SK-N-SH treated with all-trans-retinoic acid at 6 μM for 48 hours (cell line): ENCODE measurements around the gene CYFIP1.

Experiments
- CREB5 ChIP-seq: fragments of 250-450 bp; sonication (Bioruptor Pico); IDR thresholded peaks from 2 replicates; pipeline ENCODE4 v1.5.1; 2020; ENCODE audit warnings: low read depth, mild to moderate bottlenecking, moderate library complexity
- ESRRG ChIP-seq: fragments of 250-450 bp; sonication (Bioruptor Pico); IDR thresholded peaks from 2 replicates; pipeline ENCODE4 v1.6.1; 2021; ENCODE audit warnings: mild to moderate bottlenecking
- GLIS3 ChIP-seq: fragments of 250-450 bp; sonication (Bioruptor Pico); IDR thresholded peaks from 2 replicates; pipeline ENCODE4 v1.5.0; 2020; ENCODE audit warnings: mild to moderate bottlenecking, moderate library complexity
- OSR1 ChIP-seq: fragments of 250-450 bp; sonication (Bioruptor Pico); IDR thresholded peaks from 2 replicates; pipeline ENCODE4 v1.8.0; 2022; ENCODE audit warnings: moderate library complexity, mild to moderate bottlenecking, inconsistent platforms
- PATZ1 ChIP-seq: fragments of 250-450 bp; sonication (Bioruptor Pico); IDR thresholded peaks from 2 replicates; pipeline ENCODE4 v1.8.0; 2020; ENCODE audit warnings: mild to moderate bottlenecking, moderate library complexity, borderline replicate concordance
- RARB ChIP-seq: fragments of 250-450 bp; sonication (Bioruptor Pico); IDR thresholded peaks from 2 replicates; pipeline ENCODE4 v1.8.0; 2021; ENCODE audit warnings: mild to moderate bottlenecking, moderate library complexity
- TCF4 ChIP-seq: fragments of 250-450 bp; sonication (Bioruptor Pico); IDR thresholded peaks from 2 replicates; pipeline ENCODE4 v1.8.0; 2021; ENCODE audit warnings: mild to moderate bottlenecking, moderate library complexity, borderline replicate concordance
- TSHZ2 ChIP-seq: fragments of 250-450 bp; sonication (Bioruptor Pico); IDR thresholded peaks from 2 replicates; pipeline ENCODE4 v1.5.0; 2020; ENCODE audit warnings: mild to moderate bottlenecking, moderate library complexity
- ZC3H10 ChIP-seq: fragments of 250-450 bp; sonication (Bioruptor Pico); IDR thresholded peaks from 2 replicates; pipeline ENCODE4 v1.5.1; 2021; ENCODE audit warnings: mild to moderate bottlenecking, moderate library complexity
- ZFP3 ChIP-seq: fragments of 250-450 bp; sonication (Bioruptor Pico); IDR thresholded peaks from 2 replicates; pipeline ENCODE4 v1.5.0; 2020; ENCODE audit warnings: mild to moderate bottlenecking, moderate library complexity
- ZNF565 ChIP-seq: fragments of 450-650 bp; formaldehyde crosslinking; conservative IDR thresholded peaks from 2 replicates; pipeline ENCODE4 v1.5.0; 2020; ENCODE audit warnings: low read depth, mild to moderate bottlenecking, moderate library complexity
- ZNF70 ChIP-seq: fragments of 450-650 bp; formaldehyde crosslinking; IDR thresholded peaks from 2 replicates; pipeline ENCODE4 v1.5.0; 2020; ENCODE audit warnings: mild to moderate bottlenecking, moderate library complexity

GRCh38 chr15:22903427-22903826 is 76.7 kb downstream of the CYFIP1 start:
- TF ChIP-seq ZC3H10 (CRISPR knock-in tag) (no peak), ZFP3 (CRISPR knock-in tag) (no peak), PATZ1 (no peak), GLIS3 (CRISPR knock-in tag) (no peak), RARB (no peak), CREB5 (CRISPR knock-in tag) (no peak), ESRRG (CRISPR knock-in tag) (no peak), ZNF565 (CRISPR knock-in tag) (no peak), TCF4 (CRISPR knock-in tag) (no peak), TSHZ2 (CRISPR knock-in tag) (no peak), OSR1 (no peak), ZNF70 (CRISPR knock-in tag) (no peak)
